ENCODE data around the gene TMCC3.

DNA sequence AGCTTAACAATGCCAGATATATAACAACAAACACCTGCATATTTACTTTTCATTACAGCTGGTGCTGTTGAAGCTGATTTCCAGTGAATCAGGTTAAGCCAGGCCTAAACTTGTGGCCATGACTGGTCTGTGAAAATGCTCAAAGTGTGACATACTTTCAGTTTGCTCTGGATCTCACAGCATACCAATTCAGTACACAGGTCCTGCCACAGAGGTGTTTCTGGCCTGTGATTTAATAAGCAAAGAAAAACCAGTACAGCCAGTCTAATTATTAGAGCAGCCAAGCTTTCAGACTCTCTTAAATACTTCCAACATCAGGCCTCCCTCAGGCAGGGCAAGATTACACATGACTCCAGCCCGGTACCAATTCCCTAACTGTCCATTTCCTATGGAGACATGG, 27.4 kb upstream of the TMCC3 start:
- TF ChIP-seq, protein P1, sequence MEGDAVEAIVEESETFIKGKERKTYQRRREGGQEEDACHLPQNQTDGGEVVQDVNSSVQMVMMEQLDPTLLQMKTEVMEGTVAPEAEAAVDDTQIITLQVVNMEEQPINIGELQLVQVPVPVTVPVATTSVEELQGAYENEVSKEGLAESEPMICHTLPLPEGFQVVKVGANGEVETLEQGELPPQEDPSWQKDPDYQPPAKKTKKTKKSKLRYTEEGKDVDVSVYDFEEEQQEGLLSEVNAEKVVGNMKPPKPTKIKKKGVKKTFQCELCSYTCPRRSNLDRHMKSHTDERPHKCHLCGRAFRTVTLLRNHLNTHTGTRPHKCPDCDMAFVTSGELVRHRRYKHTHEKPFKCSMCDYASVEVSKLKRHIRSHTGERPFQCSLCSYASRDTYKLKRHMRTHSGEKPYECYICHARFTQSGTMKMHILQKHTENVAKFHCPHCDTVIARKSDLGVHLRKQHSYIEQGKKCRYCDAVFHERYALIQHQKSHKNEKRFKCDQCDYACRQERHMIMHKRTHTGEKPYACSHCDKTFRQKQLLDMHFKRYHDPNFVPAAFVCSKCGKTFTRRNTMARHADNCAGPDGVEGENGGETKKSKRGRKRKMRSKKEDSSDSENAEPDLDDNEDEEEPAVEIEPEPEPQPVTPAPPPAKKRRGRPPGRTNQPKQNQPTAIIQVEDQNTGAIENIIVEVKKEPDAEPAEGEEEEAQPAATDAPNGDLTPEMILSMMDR (IDR thresholded peaks at IDR 0.05; ENCODE audit: borderline replicate concordance, extremely low read depth, low read length, poor library complexity, severe bottlenecking), result no peak
- no peak for TF ChIP-seq EZH2 (IDR thresholded peaks at IDR 0.05; ENCODE audit: borderline replicate concordance, low read depth, low read length, severe bottlenecking)
